GM21381 (cell line): ENCODE results near the gene KCNMB3.
"Not testable (repeated sequence)": the region's sequence is repeated elsewhere in the genome, so short reads cannot be mapped to it uniquely, and the experiment has no call there.

Source experiments
- ATAC-seq: cut with Tn5 transposase; IDR thresholded peaks from one replicate; pipeline ENCODE4 v1.9.1; 2021; ENCODE audit warnings: mild to moderate bottlenecking, moderate library complexity; ENCODE audit not compliant: unreplicated experiment

KCNMB3 gene, protein sequence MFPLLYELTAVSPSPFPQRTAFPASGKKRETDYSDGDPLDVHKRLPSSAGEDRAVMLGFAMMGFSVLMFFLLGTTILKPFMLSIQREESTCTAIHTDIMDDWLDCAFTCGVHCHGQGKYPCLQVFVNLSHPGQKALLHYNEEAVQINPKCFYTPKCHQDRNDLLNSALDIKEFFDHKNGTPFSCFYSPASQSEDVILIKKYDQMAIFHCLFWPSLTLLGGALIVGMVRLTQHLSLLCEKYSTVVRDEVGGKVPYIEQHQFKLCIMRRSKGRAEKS

DNA sequence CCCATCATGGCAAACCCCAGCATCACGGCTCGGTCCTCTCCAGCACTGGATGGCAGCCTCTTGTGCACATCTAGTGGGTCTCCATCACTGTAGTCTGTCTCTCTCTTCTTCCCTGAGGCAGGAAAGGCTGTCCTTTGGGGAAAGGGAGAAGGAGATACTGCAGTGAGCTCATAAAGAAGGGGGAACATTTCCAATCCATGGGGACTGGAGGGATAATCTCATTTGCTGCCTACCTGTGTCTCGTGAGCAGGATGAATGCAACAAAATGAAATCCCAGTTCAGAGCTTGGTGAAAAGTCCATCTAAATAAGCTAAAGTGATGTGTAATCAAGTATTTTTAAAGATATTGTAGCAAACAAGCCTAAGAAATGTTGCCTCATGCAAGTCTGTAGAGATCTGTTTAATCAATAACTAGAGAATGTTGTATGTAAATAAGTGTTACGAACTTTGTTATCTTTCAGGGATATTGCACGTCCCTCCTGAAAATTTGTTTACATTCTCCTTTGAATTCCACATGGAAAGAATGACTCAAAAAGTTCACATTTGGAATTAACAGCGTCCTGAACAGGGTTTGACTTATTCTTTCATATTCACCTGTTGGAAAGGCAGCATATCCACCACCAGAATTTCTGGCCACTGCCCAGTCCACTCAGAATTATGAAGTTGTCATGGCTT lies at the start of gene KCNMB3:
Gene KCNMB3 (minus strand): TSS at position 312 of the 674 bp plus-strand sequence. CDS start 124 bp downstream, at position 188.
- ATAC-seq: no peak

DNA sequence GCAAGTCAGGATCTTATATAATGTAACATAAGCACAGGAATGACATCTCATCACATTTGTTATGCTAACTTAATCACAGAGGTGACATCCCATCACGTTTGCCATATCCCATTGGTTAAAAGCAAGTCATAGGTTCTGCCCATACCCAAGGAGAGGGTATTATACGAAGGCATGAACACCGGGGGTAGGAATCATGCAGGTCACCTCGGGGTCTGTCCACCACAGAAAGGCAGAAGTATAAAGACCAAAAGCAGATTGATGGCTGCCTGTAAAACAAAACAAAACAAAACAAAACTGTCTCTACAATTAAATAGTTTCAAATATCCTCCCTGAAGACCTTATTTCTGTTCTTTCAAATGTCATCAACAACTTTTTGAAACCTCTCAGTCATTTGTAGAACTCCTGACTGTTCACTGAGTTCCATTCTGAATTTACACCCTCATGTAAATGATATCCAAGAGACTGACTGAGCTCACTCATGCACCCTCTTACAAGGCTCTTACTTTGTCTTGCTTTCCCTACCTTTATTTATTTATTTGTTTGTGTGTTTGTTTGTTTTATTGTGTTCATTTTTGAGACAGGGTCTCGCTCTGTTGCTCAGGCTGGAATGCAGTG lies 49.2 kb upstream of the KCNMB3 start:
- ATAC-seq: no peak

DNA sequence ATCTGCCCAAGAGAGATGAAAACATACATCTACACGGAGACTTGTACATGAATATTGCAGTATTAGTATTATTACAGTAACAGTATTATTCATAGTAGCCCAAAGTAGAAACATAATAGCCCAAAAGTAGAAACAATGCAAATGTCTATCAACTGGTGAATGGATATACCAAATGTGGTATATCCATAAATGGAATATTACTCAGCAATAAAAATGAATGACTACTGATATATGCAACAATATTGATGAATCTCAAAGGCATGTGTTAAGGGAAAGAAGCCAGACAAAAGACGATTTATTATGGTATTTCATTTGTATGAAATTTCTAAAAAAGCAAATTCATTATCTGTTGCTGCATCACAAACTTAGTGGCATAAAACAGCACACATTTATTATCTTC lies 48.4 kb upstream of the KCNMB3 start:
- ATAC-seq: no peak

DNA sequence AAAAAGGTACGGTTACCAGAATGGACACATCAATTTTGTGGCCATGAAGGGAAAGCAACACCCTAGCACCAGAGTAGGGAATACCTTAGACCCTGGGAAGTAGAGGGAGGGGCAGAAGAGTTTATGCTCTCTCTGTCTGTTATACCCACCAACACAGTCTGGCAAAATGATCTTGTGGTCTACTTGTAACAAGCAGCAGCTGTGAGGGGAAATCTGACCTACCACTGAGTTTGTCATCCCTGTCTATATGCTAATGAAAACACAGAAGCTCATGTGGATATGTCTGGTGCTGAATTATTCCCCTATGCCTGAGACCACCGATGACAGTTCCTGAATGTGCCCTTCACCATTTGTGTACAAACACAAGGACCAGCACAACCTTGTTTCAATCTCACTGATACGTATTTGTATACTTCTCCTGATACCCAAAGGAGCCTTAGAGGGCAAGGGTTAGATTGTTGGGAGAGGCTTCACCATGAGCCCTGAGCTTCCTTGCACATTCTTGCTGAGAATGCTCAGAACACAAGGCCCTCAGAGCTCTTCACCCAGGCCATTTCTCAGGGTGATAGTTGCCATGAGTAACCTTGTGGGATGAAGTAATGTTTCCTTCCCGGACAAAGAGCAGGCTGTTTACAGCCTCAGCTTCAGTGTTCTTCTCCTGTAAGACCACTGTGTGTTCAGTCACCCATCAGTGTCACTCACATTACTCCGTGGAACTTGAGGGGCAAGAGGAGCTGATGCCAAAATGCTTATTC lies 47.2 kb upstream of the KCNMB3 start:
- no peak for ATAC-seq

DNA sequence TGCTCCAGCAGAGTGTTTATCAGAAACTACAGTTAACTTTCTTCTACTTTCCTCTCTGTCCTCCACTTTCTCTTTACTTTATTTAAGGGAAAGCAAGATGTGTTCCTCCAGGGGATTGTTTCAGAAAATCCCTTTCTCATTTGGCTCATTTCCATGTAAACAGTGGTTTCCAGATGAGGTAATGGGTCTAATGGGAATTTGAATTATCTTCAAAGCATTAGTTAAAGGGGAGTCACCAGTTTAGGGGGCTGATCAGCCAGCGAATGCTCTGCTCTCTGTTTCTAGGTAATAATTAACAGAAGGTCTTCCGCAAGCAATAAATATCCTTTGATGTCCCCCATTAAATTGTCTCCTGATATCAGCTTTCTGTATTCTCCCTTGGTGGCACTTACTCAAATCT lies 41.5 kb upstream of the KCNMB3 start:
- ATAC-seq: no peak

DNA sequence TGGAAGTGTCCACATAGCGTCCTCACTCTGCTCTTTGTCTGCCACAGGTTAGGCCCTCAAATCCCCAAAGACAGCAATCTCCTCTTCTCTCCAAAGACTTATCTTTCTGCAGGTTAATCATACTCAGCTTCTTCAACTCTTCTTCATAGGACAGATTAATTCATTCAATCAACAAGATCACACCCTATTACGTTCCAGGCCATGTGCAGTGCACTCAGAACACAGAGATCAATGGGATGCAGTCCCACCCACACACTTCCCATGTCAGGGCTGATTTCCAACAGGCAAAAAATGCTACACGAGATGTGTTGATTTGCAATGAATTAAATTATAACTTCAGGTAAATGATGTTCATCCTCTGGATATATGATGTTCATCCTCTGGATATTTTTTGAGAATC lies 38.4 kb upstream of the KCNMB3 start:
- no peak for ATAC-seq

DNA sequence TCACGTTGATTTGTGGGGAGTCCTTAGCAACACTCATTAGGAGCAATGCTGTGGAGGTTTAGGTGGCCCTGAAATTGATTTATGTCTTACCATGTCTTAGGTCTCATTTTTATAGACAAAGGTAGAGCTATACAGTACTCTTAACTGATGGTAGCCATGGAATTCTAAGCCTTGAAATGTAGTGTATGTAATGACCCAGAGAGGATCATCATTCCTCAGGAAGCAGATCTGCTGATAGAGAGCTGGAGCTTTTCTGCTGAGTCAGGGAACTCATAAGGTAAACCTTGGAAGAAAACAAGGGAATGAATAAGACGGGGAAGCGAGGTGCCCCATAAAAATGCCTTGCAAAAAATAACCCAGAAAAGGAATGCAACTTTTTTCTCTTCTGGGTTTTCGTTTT lies 37.9 kb upstream of the KCNMB3 start:
- ATAC-seq: no peak

DNA sequence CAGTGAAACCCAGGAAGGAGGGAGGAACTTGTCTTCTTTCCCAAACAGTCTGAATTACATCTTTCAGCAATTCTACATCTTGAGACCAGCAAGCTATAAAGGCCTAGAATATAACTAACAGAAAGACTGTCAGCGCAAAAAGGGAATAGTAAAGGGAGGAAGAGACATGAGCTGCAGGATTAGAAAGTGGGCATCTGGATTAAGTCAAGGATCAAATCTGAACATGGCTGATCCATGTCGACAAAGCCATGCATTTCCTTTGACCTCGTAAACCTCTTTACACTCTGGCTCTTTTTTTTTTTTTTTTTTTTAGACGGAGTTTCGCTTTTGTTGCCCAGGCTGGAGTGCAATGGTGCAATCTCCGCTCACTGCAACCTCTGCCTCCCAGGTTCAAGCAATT lies 35.4 kb upstream of the KCNMB3 start:
- no peak for ATAC-seq

DNA sequence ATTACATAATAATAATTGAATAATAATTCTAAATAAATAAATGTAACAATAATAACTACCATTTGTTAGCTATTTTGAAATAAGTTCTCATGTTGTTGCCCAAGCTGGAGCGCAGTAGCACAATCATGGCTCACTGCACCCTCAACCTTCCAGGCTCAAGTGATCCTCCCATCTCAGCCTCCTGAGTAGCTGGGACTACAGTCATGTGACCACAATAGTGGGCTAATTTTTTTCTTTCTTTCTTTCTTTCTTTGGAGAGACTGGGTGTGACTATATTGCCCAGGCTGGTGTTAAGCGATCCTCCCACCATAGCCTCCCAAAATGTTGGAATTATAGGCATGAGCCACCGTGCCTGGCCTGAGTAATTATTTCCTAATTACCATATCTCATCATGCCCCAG lies 30.9 kb upstream of the KCNMB3 start:
- ATAC-seq: no peak

DNA sequence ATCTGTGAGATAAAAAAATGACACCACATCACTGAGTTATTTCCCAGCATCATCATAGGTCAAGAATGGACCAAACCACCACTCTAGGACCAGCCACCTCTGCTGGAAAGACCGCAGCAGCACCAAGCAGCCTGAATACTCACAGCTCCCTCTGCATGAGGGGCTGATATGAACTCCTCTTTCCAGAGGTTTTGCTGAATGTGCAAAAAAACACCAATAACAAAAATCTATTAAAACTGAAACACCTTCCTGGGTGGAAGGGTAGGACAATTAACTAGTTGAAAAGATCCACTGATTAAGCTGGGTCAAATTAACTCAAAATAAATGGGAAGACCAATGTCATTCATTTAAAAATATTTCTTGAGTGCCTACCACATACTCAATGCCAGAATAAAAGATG lies 28.9 kb upstream of the KCNMB3 start:
- no peak for ATAC-seq

DNA sequence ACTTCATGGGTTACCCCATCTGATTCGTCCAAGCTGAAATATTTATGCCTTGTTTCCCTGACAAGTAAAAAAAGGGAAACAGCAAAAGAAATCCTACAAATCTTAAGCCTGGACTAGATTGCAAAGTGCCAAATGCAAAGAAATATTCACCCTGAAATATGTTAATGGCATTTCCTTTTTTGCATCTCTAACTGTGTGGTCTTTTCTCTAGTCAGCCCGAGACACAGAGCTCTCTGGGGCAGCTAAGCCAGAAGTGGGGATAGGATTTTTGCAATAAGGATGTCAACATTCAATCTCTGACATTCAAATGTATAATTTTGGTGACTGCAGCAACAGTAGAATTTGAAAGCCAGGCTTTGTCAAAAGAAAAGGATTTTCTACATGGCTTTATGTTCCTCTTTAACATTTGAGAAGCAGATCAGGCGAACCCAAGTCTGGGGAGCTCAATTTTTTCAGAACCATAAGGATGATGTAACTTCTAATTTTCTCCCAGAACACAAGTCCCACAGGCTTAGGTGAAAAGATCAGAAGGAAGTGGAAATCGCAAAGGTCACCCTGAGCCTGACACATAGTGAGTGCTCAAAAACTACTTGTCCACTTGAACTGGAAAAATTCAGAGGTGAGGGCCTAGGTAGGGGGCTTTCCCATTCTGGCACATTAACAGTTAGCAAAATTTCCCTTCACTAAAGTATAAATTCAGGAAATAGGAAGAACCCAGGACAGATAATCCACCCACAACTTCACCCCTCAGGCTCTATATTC lies 28.2 kb upstream of the KCNMB3 start:
- ATAC-seq: no peak

DNA sequence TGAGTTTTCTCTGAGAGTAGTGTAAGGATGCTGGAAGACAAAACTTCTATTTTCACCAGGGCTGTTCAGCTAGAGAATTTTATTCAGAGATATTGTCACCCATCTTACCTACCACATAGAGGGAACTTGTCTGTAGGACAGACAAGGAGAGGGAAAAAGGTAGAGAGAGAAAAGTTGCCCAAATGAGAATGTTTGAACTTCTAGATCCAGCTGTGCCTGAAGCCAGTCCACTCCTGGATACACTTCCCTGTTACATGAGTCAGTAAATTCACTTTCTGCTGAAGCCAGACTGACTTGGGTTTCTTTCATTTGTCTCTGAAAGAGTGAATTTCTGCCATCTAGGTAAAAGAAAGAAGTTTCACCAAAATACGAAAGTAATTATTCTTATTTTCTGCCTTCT lies 27.2 kb upstream of the KCNMB3 start:
- ATAC-seq: no peak

DNA sequence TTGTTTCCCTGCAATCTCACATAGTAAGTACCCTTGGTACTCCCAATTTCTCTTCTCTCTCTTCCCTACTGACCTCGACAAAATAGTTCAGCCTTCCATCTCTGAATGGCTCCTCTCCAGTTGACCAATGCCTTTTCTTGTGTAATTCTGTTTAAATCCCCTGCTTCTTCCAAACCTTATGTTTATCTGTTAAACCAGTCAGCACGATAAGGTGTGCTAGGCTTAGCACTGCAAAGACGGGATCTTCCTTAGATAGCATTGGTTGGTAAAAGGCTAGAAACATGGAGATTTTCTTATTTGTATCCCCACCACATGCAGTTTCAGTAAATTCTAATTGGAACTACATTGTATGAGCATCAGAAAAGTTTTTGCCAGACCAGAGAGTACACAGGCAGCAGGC lies 25.8 kb upstream of the KCNMB3 start:
- ATAC-seq: no peak

DNA sequence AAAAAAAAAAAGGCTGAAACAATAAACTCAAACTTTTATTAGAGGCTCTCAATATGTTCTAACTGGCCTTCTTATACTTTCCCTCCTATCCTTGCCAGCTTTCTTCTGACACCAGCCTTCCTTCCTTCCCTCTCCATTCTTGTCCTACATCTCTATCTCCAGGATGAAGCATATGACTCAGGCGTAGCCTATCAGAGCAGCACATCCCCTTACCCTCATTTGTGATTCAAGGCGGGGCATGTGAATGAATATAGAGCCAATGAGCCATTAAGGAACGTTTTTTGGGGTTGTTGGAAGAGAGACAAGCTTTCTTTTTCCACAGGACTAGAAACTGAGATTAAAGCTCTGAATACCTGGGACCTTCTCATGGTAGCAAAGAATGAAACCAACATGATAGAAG lies 25.1 kb upstream of the KCNMB3 start:
- no peak for ATAC-seq

DNA sequence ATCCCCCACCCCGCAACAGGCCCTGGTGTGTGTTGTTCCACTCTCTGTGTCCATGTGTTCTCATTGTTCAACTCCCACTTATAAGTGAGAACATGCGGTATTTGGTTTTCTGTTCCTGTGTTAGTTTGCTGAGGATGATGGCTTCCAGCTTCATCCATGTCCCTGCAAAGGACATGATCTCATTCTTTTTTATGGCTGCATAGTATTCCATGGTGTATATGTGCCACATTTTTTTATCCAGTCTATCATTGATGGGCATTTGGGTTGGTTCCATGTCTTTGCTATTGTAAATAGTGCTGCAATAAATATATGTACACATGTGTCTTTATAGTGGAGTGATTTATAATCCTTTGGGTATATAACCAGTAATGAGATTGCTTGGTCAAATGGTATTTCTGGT lies 23.5 kb upstream of the KCNMB3 start:
- ATAC-seq: not testable (repeated sequence)

DNA sequence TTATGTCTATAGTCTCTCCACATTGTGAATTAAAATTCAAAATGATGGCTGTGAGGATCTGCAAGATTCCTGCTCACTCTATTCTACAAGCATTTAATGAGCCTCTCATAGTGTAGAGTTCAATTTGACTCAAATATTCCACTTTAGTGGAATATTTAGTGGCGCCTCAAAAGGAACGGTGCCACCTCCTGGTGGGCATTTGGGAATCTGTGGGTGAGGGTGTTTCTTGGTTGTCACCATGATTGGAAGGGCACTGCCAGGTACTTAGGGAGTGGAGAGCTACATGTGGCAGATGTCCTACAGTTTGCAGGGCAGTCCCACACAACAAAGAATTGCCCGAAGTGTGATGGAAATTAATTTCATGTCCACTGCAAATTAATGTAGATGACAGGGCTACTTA lies 21.5 kb upstream of the KCNMB3 start:
- ATAC-seq: no peak

DNA sequence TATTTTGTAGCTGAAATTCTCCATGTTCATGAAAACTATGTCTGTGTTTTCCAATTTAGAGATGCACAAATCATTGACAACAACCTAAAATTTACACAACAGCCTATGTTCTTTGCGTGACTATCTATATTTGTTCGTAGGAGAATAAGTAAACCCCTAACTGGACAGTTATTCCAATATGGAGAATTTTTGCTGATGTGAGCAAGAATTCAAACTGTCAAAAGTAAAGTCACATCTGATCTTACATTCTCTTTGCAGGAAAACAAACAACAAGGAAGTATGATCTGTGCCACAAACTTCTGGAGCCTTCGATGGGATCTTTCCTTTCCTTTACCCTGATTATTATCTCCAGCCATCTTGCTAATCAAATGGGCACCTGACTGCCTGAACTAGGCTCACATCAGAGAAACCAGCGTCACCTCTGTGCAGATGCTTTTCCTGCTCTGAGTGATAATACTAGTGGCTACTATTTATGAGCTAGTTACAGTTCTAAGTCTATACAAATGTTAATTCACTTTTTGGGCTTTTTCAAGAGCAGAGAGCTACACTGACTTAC lies 18.3 kb upstream of the KCNMB3 start:
- no peak for ATAC-seq

DNA sequence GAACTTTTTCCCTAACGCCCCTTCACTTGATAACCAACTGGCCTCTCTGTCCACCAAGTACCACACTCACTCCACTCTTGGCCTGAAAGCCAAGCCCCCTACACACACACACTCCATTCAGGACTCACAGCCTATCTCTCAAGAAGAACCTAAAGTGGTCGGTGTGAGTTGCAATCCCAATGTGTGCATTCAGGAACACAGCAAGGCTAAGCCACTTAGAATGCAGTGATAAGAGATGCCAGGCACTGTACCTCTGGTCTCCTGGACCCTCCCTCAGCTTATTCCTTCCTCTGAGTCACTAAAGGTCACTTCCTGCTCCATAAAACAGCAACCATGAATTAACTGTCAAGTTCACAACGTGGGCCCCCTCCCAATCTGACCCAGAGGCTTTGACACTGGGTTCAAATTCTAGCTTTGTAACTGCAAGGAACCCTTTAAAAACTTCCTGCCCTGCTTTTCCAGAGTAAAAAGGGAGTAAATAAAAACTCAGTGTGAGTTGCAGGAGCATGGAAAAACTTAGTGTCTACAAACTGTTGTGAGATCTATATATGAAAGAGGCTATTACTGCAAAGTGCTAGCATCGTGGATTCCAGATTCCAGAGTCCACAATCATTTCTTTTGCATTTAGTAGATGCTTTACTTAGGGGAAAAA lies 17.6 kb upstream of the KCNMB3 start:
- no peak for ATAC-seq

DNA sequence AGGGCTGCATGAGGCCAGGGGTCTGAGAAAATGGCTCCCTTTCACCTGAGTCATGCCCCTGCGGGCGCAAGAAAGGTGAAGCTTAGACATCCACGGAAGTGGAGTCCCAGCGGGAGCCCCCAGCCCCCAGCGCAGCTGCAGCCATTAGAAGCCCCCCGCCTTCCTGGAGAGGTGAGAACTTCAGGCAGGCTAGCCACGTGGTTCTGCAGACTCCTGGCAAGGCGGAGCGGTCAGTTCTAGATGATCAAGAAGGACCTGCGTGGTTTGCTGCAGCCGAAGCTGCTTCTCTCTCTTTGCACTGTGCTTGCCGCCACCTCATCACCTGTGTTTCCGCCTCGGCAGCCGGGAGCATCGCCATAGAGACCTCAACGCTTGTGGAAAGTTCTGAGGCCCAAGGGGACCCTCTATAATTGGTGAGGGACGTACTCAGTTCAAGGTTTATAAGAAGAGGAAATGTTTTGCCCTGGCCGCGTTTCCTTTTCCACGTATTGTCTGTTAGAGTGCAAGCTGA lies 15.8 kb upstream of the KCNMB3 start:
- ATAC-seq: no peak

DNA sequence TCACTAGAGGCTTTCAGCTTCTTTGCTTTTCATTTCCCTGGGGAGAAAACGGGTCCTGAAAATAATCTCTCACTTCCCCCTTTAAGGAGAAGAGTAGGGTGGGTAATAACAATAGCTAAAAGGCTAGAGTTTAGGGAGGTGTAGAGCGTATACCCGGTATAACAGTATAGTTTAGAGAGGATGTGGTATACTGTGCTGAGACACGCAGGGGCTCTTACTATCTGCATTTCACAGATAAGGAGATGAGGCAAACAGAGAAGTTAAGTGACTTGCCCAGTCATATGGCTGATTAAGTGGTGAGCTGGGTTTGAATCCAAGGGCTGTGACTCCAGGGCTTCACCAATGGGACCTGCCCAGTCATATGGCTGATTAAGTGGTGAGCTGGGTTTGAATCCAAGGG lies 15.0 kb upstream of the KCNMB3 start:
- peak; percentile 39 for ATAC-seq
